ENCODE data around the gene KCNB1. TPM values are rescaled to one million over a fixed set of nuclear protein-coding genes. Genes with fewer than 3 reads are reported as not detected.

The KCNB1 gene
- polyA plus RNA-seq, 6 donors from 2014 or later: 0.05 to 0.15 TPM; not detected in 4

GRCh38 chr20:49459684-49460083, 22.8 kb downstream of the KCNB1 start:
- H3K27ac Mint-ChIP-seq: peak overlapping the region in 1 of 6 donors; percentile 31
- H3K36me3 Mint-ChIP-seq: no peaks in the 10 kb centered on the region
- ATAC-seq (ENCODE audit: low read depth in 2 of 2): no peak
- peaks cover 16 to 53% (median 36%) of the 10 kb centered on the region in 3 donors for H3K27me3 Mint-ChIP-seq
- no peaks in the 10 kb centered on the region for H3K9me3 Mint-ChIP-seq
- no peak overlapping the region for H3K4me3 Mint-ChIP-seq
- H3K4me1 Mint-ChIP-seq: no peaks in the 10 kb centered on the region
- DNase-seq: no peak

DNA sequence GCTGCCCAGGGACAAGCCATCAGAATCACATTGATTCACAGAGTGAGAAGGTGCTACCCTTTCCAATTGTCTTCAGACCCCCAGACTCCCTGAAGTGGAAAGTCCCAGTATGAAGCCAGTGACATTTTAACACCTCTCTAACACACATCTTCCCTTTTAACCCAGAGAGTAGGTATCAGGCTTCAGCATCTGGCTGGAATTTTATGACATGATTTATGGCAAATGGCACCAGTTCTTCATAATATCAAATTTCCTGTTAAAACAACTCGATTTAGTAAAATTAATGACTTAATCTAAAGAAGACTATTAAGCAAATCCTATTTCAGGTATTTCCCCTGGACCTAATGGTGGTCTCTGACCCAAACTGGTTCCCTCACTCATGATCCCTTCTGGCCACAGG, 25.0 kb downstream of the KCNB1 start:
- DNase-seq (no peak), ATAC-seq (ENCODE audit: low read depth in 2 of 2) (no peak)
- Mint-ChIP-seq H3K4me3 (no peak overlapping the region), H3K4me1 (no peaks in the 10 kb centered on the region), H3K27me3 (peaks cover 21 to 63% (median 32%) of the 10 kb centered on the region in 3 donors), H3K27ac (no peak overlapping the region), H3K9me3 (no peaks in the 10 kb centered on the region), H3K36me3 (no peaks in the 10 kb centered on the region)

GRCh38 chr20:49456646-49457045, 25.8 kb downstream of the KCNB1 start:
- H3K9me3 Mint-ChIP-seq: no peaks in the 10 kb centered on the region
- H3K27ac Mint-ChIP-seq: peak overlapping the region in 1 of 6 donors; percentile 35
- H3K4me1 Mint-ChIP-seq: no peaks in the 10 kb centered on the region
- ATAC-seq (ENCODE audit: low read depth in 2 of 2) (no peak), DNase-seq (no peak)
- H3K27me3 Mint-ChIP-seq: peaks cover 20 to 66% (median 37%) of the 10 kb centered on the region in 3 donors
- H3K4me3 Mint-ChIP-seq: no peak overlapping the region
- no peaks in the 10 kb centered on the region for H3K36me3 Mint-ChIP-seq

DNA sequence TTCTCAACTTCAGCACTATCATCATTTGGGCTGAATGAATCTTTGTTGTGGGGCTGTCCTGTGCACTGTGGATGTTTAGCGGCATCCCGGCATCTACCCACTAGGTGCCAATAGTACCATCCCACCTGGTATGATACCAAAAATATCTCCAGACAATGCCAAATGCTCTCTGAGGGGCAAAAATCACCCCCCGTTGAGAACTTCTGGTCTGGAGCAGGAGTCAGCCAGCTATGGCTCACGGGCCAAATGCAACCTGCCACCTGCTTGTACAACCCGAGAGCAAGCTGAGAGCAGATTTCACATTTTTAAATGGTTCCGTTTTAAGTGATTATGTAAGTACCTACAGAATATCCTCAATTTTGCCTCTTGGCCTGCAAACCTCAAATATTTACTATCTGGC, 26.8 kb downstream of the KCNB1 start:
- Mint-ChIP-seq H3K4me1 (no peaks in the 10 kb centered on the region), H3K27me3 (peaks cover 24 to 68% (median 37%) of the 10 kb centered on the region in 3 donors), H3K9me3 (no peaks in the 10 kb centered on the region), H3K36me3 (no peaks in the 10 kb centered on the region), H3K4me3 (peak overlapping the region in 1 of 8 donors; percentile 40), H3K27ac (no peak overlapping the region)
- ATAC-seq (ENCODE audit: low read depth in 2 of 2) (no peak), DNase-seq (no peak)

- Mint-ChIP-seq H3K27me3 (peaks cover 26 to 72% (median 31%) of the 10 kb centered on the region in 3 donors), H3K36me3 (no peaks in the 10 kb centered on the region), H3K4me3 (no peak overlapping the region), H3K9me3 (peaks cover 0 to 3% (median 0%) of the 10 kb centered on the region in 7 donors), H3K27ac (no peak overlapping the region), H3K4me1 (no peaks in the 10 kb centered on the region)
- DNase-seq (no peak), ATAC-seq (ENCODE audit: low read depth in 2 of 2) (no peak)
These were observed 30.4 kb downstream of the KCNB1 start for GRCh38 chr20:49452011-49452482.

GRCh38 chr20:49450281-49450721, 32.2 kb downstream of the KCNB1 start:
- Mint-ChIP-seq H3K36me3 (no peaks in the 10 kb centered on the region), H3K9me3 (peaks cover 0 to 3% (median 0%) of the 10 kb centered on the region in 7 donors), H3K27me3 (peaks cover 34 to 80% (median 35%) of the 10 kb centered on the region in 3 donors), H3K27ac (no peak overlapping the region), H3K4me1 (no peaks in the 10 kb centered on the region), H3K4me3 (no peak overlapping the region)
- ATAC-seq (ENCODE audit: low read depth in 2 of 2): no peak
- DNase-seq: no peak

DNA sequence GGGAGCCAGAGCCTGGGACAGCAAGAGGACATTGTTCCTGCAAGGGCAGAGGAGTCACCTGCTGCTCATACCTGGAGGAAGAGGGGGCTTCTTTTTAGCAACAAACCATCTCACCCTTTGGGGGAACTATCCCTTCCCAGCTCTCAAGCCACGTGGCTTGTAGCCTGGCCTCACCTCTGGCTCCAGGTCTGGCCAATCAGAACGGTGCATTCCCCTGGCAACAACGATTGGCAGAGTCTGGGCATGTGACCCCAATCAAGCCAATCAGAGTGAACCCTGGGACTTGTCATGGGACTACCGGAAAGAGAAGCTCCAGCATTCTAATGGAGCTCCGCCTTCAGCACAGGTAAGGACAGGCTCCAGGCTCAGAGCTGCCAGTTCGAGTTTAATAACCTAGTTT, 33.6 kb downstream of the KCNB1 start:
- no peak overlapping the region for H3K4me3 Mint-ChIP-seq
- ATAC-seq (ENCODE audit: low read depth in 2 of 2): no peak
- H3K27me3 Mint-ChIP-seq: peaks cover 31 to 80% (median 49%) of the 10 kb centered on the region in 3 donors
- H3K36me3 Mint-ChIP-seq: no peaks in the 10 kb centered on the region
- no peak overlapping the region for H3K27ac Mint-ChIP-seq
- peaks cover 0 to 3% (median 0%) of the 10 kb centered on the region in 7 donors for H3K9me3 Mint-ChIP-seq
- DNase-seq: no peak
- H3K4me1 Mint-ChIP-seq: no peaks in the 10 kb centered on the region

GRCh38 chr20:49447946-49448809, 34.3 kb downstream of the KCNB1 start:
- peaks cover 0 to 3% (median 0%) of the 10 kb centered on the region in 7 donors for H3K9me3 Mint-ChIP-seq
- H3K36me3 Mint-ChIP-seq: no peaks in the 10 kb centered on the region
- H3K27ac Mint-ChIP-seq: no peak overlapping the region
- no peaks in the 10 kb centered on the region for H3K4me1 Mint-ChIP-seq
- no peak for ATAC-seq (ENCODE audit: low read depth in 2 of 2)
- peaks cover 31 to 81% (median 54%) of the 10 kb centered on the region in 3 donors for H3K27me3 Mint-ChIP-seq
- DNase-seq: no peak
- H3K4me3 Mint-ChIP-seq: no peak overlapping the region

GRCh38 chr20:49447364-49447763, 35.1 kb downstream of the KCNB1 start:
- no peak for ATAC-seq (ENCODE audit: low read depth in 2 of 2)
- Mint-ChIP-seq H3K27me3 (peaks cover 31 to 76% (median 52%) of the 10 kb centered on the region in 3 donors), H3K36me3 (no peaks in the 10 kb centered on the region), H3K4me1 (no peaks in the 10 kb centered on the region), H3K27ac (no peak overlapping the region), H3K4me3 (no peak overlapping the region), H3K9me3 (peaks cover 0 to 3% (median 0%) of the 10 kb centered on the region in 7 donors)
- DNase-seq: no peak

DNA sequence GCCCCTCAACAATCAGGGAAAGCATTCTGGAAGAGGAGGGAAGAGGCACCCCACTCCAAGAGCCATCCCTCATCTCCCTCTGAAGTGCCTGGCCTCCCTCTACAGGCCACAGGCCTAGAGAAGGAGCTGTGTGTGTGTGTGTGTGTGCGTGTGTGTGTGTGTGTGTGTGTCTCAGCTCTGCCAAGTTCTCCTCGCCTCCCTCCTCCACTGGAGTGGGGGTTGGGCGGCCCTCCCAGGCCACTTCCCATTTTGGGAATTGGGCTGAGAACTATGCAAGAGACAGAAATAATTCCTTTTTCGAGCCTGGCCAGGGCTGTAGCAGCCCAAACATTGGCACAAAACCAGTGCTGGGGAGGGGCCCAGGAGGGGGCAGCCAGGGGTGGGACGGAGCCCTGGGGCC, 35.7 kb downstream of the KCNB1 start:
- Mint-ChIP-seq H3K4me1 (no peaks in the 10 kb centered on the region), H3K27ac (no peak overlapping the region), H3K27me3 (peaks cover 29 to 71% (median 52%) of the 10 kb centered on the region in 3 donors), H3K4me3 (no peak overlapping the region), H3K36me3 (no peaks in the 10 kb centered on the region), H3K9me3 (peaks cover 0 to 3% (median 0%) of the 10 kb centered on the region in 7 donors)
- DNase-seq: no peak
- ATAC-seq (ENCODE audit: low read depth in 2 of 2): no peak

DNA sequence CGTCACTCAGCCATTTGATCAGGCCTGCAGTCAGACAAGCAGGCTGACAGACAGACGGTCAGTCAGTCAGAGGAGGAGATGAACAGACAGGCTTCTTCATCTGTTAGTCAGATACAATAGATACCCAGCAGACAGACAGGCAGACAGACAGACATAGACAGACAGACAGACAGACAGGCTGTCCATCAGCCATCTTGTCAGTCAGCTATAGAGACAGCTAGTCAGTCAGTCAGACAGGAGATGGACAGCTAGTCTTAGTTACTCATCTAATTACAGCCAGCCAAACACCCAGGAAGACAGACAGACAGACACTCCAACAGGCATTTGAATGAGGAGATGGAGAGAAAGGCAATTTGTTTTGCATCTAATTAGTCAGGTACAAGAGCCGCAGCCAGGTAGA, 36.4 kb downstream of the KCNB1 start:
- Mint-ChIP-seq H3K4me3 (no peak overlapping the region), H3K27ac (no peak overlapping the region), H3K27me3 (peaks cover 27 to 64% (median 51%) of the 10 kb centered on the region in 3 donors), H3K36me3 (no peaks in the 10 kb centered on the region), H3K4me1 (no peaks in the 10 kb centered on the region), H3K9me3 (peaks cover 0 to 3% (median 0%) of the 10 kb centered on the region in 7 donors)
- DNase-seq (no peak), ATAC-seq (ENCODE audit: low read depth in 2 of 2) (no peak)

DNA sequence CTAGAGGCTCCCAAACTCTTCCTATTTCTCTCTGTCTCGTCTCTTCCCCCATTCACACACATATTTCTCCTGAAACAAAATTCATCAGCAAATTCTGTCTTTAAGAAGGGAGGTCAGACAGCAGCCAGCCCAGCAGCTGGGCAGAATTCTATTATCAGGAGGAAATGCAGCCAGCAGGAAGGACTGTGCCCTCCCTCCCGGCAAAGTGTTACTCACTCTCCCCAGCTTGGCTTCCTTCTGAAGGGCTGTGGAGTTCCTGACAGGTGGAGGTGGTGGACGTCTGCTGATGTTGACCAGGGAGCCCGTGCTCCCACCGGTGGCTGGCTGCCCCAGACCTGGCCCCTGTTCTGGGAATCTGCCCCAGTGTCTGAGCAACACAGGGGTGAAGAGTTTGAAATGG, 37.3 kb downstream of the KCNB1 start:
- Mint-ChIP-seq H3K36me3 (no peaks in the 10 kb centered on the region), H3K4me1 (no peaks in the 10 kb centered on the region), H3K27ac (no peak overlapping the region), H3K27me3 (peaks cover 23 to 61% (median 55%) of the 10 kb centered on the region in 3 donors), H3K9me3 (peaks cover 0 to 3% (median 0%) of the 10 kb centered on the region in 7 donors), H3K4me3 (no peak overlapping the region)
- DNase-seq: no peak
- no peak for ATAC-seq (ENCODE audit: low read depth in 2 of 2)

GRCh38 chr20:49444553-49444990, 37.9 kb downstream of the KCNB1 start:
- no peak overlapping the region for H3K4me3 Mint-ChIP-seq
- no peaks in the 10 kb centered on the region for H3K4me1 Mint-ChIP-seq
- peaks cover 0 to 3% (median 0%) of the 10 kb centered on the region in 7 donors for H3K9me3 Mint-ChIP-seq
- DNase-seq: no peak
- no peaks in the 10 kb centered on the region for H3K36me3 Mint-ChIP-seq
- peaks cover 25 to 65% (median 61%) of the 10 kb centered on the region in 3 donors for H3K27me3 Mint-ChIP-seq
- no peak for ATAC-seq (ENCODE audit: low read depth in 2 of 2)
- no peak overlapping the region for H3K27ac Mint-ChIP-seq

DNA sequence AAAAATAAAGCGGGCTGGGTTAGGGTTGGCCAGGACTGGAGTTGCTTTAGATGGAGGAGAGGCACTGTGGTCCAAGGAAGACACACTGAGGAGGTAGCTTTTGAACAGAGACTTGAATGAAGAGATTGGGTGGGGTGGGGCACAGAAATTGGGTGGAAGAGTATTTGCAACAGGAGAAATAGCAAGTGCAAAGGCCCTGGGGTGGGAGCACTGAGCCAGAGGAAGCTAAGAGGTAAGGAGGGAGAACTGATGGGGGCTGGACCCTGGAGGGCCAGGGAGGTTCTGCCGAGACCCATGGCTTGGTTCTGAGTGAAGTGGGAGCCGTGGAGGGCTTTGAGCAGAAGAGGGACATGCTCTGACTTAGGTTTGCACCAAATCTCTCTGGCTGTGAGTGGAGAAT, 45.4 kb downstream of the KCNB1 start:
- Mint-ChIP-seq H3K4me1 (no peaks in the 10 kb centered on the region), H3K27ac (no peak overlapping the region), H3K4me3 (no peak overlapping the region), H3K27me3 (peaks cover 22 to 30% (median 27%) of the 10 kb centered on the region in 3 donors), H3K9me3 (no peaks in the 10 kb centered on the region), H3K36me3 (no peaks in the 10 kb centered on the region)
- ATAC-seq (ENCODE audit: low read depth in 2 of 2) (no peak), DNase-seq (no peak)
